Lung (tissue), 12 donors: Measurements from ENCODE around the gene CCER1. TPM values are rescaled to one million over a fixed set of nuclear protein-coding genes. Genes with fewer than 3 reads are reported as not detected.

Experiments
- ATAC-seq: fragments of 200-7000 bp; cut with Tn5 transposase; one replicate; pipeline ENCODE4 v1.9.1; 2020; ENCODE audit warnings: moderate number of reproducible peaks; ENCODE audit not compliant: insufficient read depth, low FRiP score
- DNase-seq, 3 donors: peaks; one replicate each; pipeline ENCODE4 v3.0.0-alpha.2; 2013 to 2017
- H3K27ac ChIP-seq, 2 donors: one replicate each; pipeline ENCODE4 v1.5.1; 2013; ENCODE audit warnings: mild to moderate bottlenecking in 2 of 2, moderate library complexity in 2 of 2, control low read depth in 1 of 2, inconsistent platforms in 1 of 2, low read depth in 1 of 2, low read length in 1 of 2
- H3K27me3 ChIP-seq, 3 donors: one replicate each; pipeline ENCODE4 v1.5.1; 2013; ENCODE audit warnings: low read length in 2 of 3; ENCODE audit not compliant: control insufficient read depth in 3 of 3, insufficient read depth in 3 of 3
- H3K36me3 ChIP-seq, 4 donors: one replicate each; pipeline ENCODE4 v1.5.1; 2013; ENCODE audit warnings: low read length in 4 of 4, mild to moderate bottlenecking in 1 of 4, moderate library complexity in 1 of 4; ENCODE audit not compliant: control insufficient read depth in 4 of 4, insufficient read depth in 4 of 4
- H3K4me1 ChIP-seq, 5 donors: one replicate each; pipeline ENCODE4 v1.5.1; 2013; ENCODE audit warnings: low read length in 5 of 5, mild to moderate bottlenecking in 2 of 5, moderate library complexity in 1 of 5; ENCODE audit not compliant: control insufficient read depth in 5 of 5, insufficient read depth in 5 of 5
- H3K4me3 ChIP-seq: one replicate; pipeline ENCODE4 v1.5.1; 2013; ENCODE audit warnings: mild to moderate bottlenecking, control low read depth, moderate library complexity
- H3K9ac ChIP-seq, 2 donors: one replicate each; pipeline ENCODE4 v1.5.1; 2013; ENCODE audit warnings: low read length in 2 of 2, control low read depth in 1 of 2; ENCODE audit not compliant: insufficient read depth in 1 of 2
- H3K9me3 ChIP-seq, 4 donors: one replicate each; pipeline ENCODE4 v1.5.1; 2013; ENCODE audit warnings: low read length in 3 of 4, mild to moderate bottlenecking in 1 of 4, moderate library complexity in 1 of 4; ENCODE audit not compliant: control insufficient read depth in 4 of 4, insufficient read depth in 3 of 4
- WGBS, 2 donors: extraction: QIAGEN DNeasy Blood & Tissue Kit; methylation state at CpG; one replicate each; pipeline ENCODE4 v1.1.7; 2013; 5-methylcytosine and 5-hydroxymethylcytosine counted together
- polyA plus RNA-seq, 2 donors: library from polyadenylated mRNA; stranded (reverse); fragments of 200-250 nt; gene quantifications; one replicate each; pipeline ENCODE4 v1.2.1, GENCODE V29; 2013
- total RNA-seq, 2 donors: library from RNA; depleted of rRNA in 1 of 2; stranded (reverse); fragments of >200 nt in 1 of 2; gene quantifications; one replicate each; pipeline ENCODE4 v1.2.1, GENCODE V29; 2014 to 2021
- TF ChIP-seq, protein P1 (sequence below): IDR thresholded peaks from 2 replicates; pipeline ENCODE4 v1.5.1; 2012; ENCODE audit warnings: mild to moderate bottlenecking; ENCODE audit errors: control extremely low read depth, extremely low read depth
- donor health status: control.
- donor health status: control.
- donor health status: Bipolar disorder and iron deficiency.
- donor health status: healthy.
- donor health status: DM: yes; HTN: yes; CAD: no.

Gene CCER1
- total and polyA plus RNA-seq, 4 donors: not detected

DNA sequence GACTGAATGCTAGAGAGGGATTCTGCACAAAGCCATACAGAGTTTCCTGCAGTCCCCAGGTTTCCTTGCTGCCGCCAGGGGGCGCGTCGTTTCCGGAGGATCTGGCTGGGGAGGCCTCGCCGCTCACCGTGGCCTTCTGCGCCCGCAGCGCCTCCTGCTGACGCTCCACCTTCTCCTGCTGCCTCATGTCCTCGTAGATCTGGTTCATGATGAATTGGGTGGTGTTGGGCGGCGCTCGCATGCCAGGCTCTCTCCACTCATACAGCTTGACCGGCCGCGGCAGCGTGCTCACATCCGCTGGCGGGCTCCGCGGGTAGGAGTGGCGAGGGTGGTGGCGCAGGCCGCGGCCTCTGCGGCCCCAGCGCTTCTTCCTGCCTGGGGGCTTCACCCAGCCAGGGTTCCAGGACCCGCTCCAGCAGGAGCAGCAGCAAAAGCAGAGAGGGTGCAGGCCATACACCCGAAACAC lies 987 bp downstream of the CCER1 start:
- Histone ChIP-seq H3K27me3 (no peaks in the 10 kb centered on the region), H3K36me3 (no peaks in the 10 kb centered on the region), H3K27ac (no peak overlapping the region), H3K9me3 (no peaks in the 10 kb centered on the region), H3K4me3 (no peak overlapping the region), H3K9ac (no peak overlapping the region), H3K4me1 (peaks cover 0 to 4% (median 0%) of the 10 kb centered on the region in 5 donors)
- WGBS, 2 donors: 84 to 86% methylated on average over 32 of the region's 32 CpGs
- TF ChIP-seq, protein P1, sequence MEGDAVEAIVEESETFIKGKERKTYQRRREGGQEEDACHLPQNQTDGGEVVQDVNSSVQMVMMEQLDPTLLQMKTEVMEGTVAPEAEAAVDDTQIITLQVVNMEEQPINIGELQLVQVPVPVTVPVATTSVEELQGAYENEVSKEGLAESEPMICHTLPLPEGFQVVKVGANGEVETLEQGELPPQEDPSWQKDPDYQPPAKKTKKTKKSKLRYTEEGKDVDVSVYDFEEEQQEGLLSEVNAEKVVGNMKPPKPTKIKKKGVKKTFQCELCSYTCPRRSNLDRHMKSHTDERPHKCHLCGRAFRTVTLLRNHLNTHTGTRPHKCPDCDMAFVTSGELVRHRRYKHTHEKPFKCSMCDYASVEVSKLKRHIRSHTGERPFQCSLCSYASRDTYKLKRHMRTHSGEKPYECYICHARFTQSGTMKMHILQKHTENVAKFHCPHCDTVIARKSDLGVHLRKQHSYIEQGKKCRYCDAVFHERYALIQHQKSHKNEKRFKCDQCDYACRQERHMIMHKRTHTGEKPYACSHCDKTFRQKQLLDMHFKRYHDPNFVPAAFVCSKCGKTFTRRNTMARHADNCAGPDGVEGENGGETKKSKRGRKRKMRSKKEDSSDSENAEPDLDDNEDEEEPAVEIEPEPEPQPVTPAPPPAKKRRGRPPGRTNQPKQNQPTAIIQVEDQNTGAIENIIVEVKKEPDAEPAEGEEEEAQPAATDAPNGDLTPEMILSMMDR: no peak
- DNase-seq (no peak), ATAC-seq (no peak)

DNA sequence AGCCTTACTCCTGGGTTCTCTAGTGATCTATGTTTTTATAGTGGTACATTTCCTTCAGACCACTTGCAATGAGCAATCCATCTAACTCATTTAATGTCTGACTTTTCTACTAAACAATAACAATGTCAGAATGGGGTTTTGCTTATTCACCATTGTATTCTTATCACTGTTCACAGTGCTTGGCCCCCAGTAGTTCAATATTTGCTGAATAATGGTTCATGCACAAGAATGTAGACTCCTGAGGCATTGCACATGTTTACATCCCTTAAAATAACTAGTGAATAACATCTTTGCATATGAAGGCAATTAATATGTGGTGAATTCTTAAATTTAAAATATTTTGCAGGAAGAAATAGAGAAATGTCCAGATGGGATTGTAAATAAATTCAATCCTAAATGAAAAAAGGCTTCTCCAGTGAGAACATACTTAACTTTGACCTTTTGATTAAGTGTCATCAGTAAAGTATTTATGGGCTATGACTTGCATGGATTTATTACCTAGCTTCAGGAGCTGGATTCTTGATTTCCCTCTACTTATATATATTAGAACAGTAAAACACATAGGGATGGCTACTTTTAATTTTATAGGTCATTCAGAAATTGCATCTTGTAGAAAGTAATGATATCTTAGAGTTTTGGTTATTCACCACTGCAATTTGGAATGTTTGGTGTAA lies 3.4 kb downstream of the CCER1 start:
- H3K4me1 ChIP-seq: no peaks in the 10 kb centered on the region
- no peaks in the 10 kb centered on the region for H3K36me3 ChIP-seq
- TF ChIP-seq, protein P1: no peak
- no peak for ATAC-seq
- no peak overlapping the region for H3K27ac ChIP-seq
- no peak overlapping the region for H3K4me3 ChIP-seq
- no peaks in the 10 kb centered on the region for H3K9me3 ChIP-seq
- H3K9ac ChIP-seq: no peak overlapping the region
- DNase-seq: no peak
- H3K27me3 ChIP-seq: no peaks in the 10 kb centered on the region

DNA sequence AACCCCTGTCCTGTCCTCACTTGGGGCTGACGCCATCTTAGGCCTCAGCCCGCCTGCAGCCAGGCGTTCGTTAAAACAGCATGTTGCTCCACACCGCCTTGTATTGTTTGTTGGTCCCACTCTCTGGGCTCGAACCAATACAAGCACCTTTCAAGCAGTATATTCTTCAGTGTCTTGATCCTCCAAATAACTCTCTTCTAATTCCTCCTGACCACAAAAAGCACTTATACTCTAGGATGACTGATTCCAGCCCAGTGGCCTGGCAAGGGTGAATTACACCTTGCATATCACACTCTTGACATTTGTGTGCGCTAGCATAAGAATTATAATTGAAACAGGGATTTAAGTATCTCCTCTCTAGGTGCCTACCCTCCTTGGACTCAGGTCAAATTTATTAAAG lies 7.1 kb downstream of the CCER1 start:
- no peak overlapping the region for H3K4me3 ChIP-seq
- no peak overlapping the region for H3K9ac ChIP-seq
- H3K36me3 ChIP-seq: no peaks in the 10 kb centered on the region
- no peak overlapping the region for H3K27ac ChIP-seq
- no peak for DNase-seq
- no peaks in the 10 kb centered on the region for H3K27me3 ChIP-seq
- TF ChIP-seq, protein P1: no peak
- peaks cover 0 to 4% (median 0%) of the 10 kb centered on the region in 5 donors for H3K4me1 ChIP-seq
- no peaks in the 10 kb centered on the region for H3K9me3 ChIP-seq
- WGBS, 2 donors: 71 to 94% methylated on average over 7 of the region's 7 CpGs
- no peak for ATAC-seq

DNA sequence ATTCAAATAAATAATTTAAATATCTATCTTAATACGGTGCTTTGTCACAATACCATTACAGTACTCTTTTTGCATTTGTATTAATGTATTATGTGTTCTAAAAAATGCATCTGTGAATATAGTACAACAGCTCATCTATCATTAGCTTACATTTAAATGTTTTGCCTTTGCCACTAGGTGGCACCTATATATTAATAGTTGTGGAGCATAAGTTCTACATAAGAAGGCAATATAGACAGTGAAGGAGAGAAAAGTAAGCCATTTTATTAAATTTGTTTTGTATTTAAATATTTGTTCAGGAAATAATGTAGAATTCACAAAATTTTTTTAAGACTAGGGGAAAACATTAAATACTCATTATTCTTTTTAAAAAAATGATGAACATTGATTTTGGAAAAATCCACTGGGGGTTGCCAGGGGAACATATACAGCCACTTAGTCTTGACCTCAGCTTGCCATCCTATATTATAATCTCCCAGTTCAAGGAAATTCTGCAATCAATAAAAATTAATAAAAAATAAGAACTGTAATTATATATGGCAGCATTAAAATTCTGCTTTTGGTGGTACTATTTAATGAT lies 9.8 kb downstream of the CCER1 start:
- DNase-seq: peak in 2 of 3 donors; percentile 51 to 59
- Histone ChIP-seq H3K4me3 (no peak overlapping the region), H3K36me3 (no peaks in the 10 kb centered on the region), H3K27me3 (no peaks in the 10 kb centered on the region), H3K27ac (no peak overlapping the region), H3K9ac (no peak overlapping the region), H3K4me1 (peaks cover 0 to 4% (median 0%) of the 10 kb centered on the region in 5 donors), H3K9me3 (no peaks in the 10 kb centered on the region)
- no peak for ATAC-seq
- TF ChIP-seq, protein P1: no peak
- WGBS, 2 donors: 38 to 60% methylated on average over 1 of the region's 1 CpG
